GM23338 (cell line): ENCODE results near the gene POU2AF2. TPM values are rescaled to one million over a fixed set of nuclear protein-coding genes. Genes with fewer than 3 reads are reported as not detected.

Experiments used
- ATAC-seq: fragments of 200-7000 bp; cut with Tn5 transposase; 3 replicates; pipeline ENCODE4 v1.9.1; 2020
- DNase-seq: peaks from one replicate; pipeline ENCODE4 v3.0.0-alpha.2; 2015; ENCODE audit warnings: low spot score
- H2AFZ ChIP-seq: fragments of 200-600 bp; sonication (generic); 2 replicates; pipeline ENCODE4 v1.8.0; 2016; ENCODE audit warnings: antibody characterized with exemption, mild to moderate bottlenecking, moderate library complexity
- H3F3A ChIP-seq: fragments of 200-600 bp; sonication (generic); replicated peaks from 2 replicates; pipeline ENCODE4 v1.8.0; 2017; ENCODE audit warnings: antibody characterized with exemption, mixed run types, low read depth
- H3K27ac ChIP-seq: fragments of 200-600 bp; sonication (generic); 2 replicates; pipeline ENCODE4 v1.6.1; 2016; ENCODE audit warnings: low read depth
- H3K27me3 ChIP-seq: fragments of 200-600 bp; sonication (generic); 2 replicates; pipeline ENCODE4 v1.8.0; 2016; ENCODE audit warnings: mild to moderate bottlenecking, mixed run types, moderate library complexity; ENCODE audit not compliant: insufficient read depth
- H3K36me3 ChIP-seq: fragments of 200-600 bp; sonication (generic); 2 replicates; pipeline ENCODE4 v1.8.0; 2016; ENCODE audit warnings: mild to moderate bottlenecking; ENCODE audit not compliant: insufficient read depth
- H3K4me1 ChIP-seq: fragments of 200-600 bp; sonication (generic); 2 replicates; pipeline ENCODE4 v1.8.0; 2016; ENCODE audit warnings: mild to moderate bottlenecking, moderate library complexity; ENCODE audit not compliant: insufficient read depth
- H3K4me2 ChIP-seq: fragments of 200-600 bp; sonication (generic); 2 replicates; pipeline ENCODE4 v1.7.1; 2017; ENCODE audit warnings: mixed run types
- H3K4me3 ChIP-seq: fragments of 200-600 bp; sonication (generic); 2 replicates; pipeline ENCODE4 v1.6.1; 2016; ENCODE audit warnings: mixed run types
- H3K79me2 ChIP-seq: fragments of 200-600 bp; sonication (generic); replicated peaks from 2 replicates; pipeline ENCODE4 v1.8.0; 2017; ENCODE audit warnings: mild to moderate bottlenecking; ENCODE audit not compliant: insufficient read depth
- H3K9me2 ChIP-seq: fragments of 200-600 bp; sonication (generic); 2 replicates; pipeline ENCODE4 v1.8.0; 2017; ENCODE audit not compliant: insufficient read depth
- H4K20me1 ChIP-seq: fragments of 200-600 bp; sonication (generic); replicated peaks from 2 replicates; pipeline ENCODE4 v1.8.0; 2017; ENCODE audit warnings: mild to moderate bottlenecking; ENCODE audit not compliant: insufficient read depth
- H3K27ac Mint-ChIP-seq: 2 replicates; pipeline ENCODE4 v1.8.0; 2020; ENCODE audit warnings: inconsistent platforms, mild to moderate bottlenecking, moderate library complexity, mixed read lengths
- H3K27me3 Mint-ChIP-seq: 3 replicates; pipeline ENCODE4 v1.8.0; 2022; ENCODE audit warnings: low read depth, mild to moderate bottlenecking, moderate library complexity, mixed read lengths, inconsistent platforms; ENCODE audit not compliant: insufficient read depth, poor library complexity
- H3K36me3 Mint-ChIP-seq: 3 replicates; pipeline ENCODE4 v1.8.0; 2021; ENCODE audit warnings: low read depth, mild to moderate bottlenecking, inconsistent platforms, moderate library complexity, mixed read lengths
- H3K4me1 Mint-ChIP-seq: 3 replicates; pipeline ENCODE4 v1.8.0; 2020; ENCODE audit warnings: mild to moderate bottlenecking, inconsistent platforms, mixed read lengths
- H3K4me3 Mint-ChIP-seq: 3 replicates; pipeline ENCODE4 v1.8.0; 2021; ENCODE audit warnings: moderate library complexity, mild to moderate bottlenecking, inconsistent platforms, mixed read lengths
- H3K9me3 Mint-ChIP-seq: 3 replicates; pipeline ENCODE4 v1.8.0; 2020; ENCODE audit warnings: moderate library complexity, mild to moderate bottlenecking, inconsistent platforms, mixed read lengths
- EZH2 ChIP-seq: fragments of 200-600 bp; sonication (generic); IDR thresholded peaks from one replicate; pipeline ENCODE4 v1.8.0; 2017; ENCODE audit warnings: antibody characterized with exemption, mild to moderate bottlenecking, low read depth; ENCODE audit not compliant: unreplicated experiment
- EZH2phosphoT487 ChIP-seq: fragments of 200-600 bp; sonication (generic); IDR thresholded peaks from one replicate; pipeline ENCODE4 v1.8.1; 2018; ENCODE audit warnings: antibody characterized with exemption; ENCODE audit not compliant: unreplicated experiment
- JUNB ChIP-seq: IDR thresholded peaks from one replicate; pipeline ENCODE4 v1.6.1; 2016; ENCODE audit warnings: antibody characterized with exemption; ENCODE audit not compliant: unreplicated experiment
- NANOG ChIP-seq: IDR thresholded peaks from 2 replicates; pipeline ENCODE4 v1.6.1; 2016; ENCODE audit warnings: antibody characterized with exemption, borderline replicate concordance
- ZNF331 ChIP-seq: fragments of 250-450 bp; sonication (Bioruptor Pico); IDR thresholded peaks from 2 replicates; pipeline ENCODE4 v1.5.0; 2020; ENCODE audit warnings: low read depth, mild to moderate bottlenecking, moderate library complexity
- polyA plus RNA-seq: library from polyadenylated mRNA; unstranded; fragments of >200 nt; fragmentation: Nextera tagmentation; extraction: Ambion mirVana; gene quantifications from 2 replicates; pipeline ENCODE4 v1.2.1, GENCODE V29; 2016
- total RNA-seq: library from RNA; depleted of rRNA; stranded (reverse); fragments of >200 nt; shearing (Covaris generic); gene quantifications from 2 replicates; pipeline ENCODE4 v1.2.3, GENCODE V29; 2014
- TF ChIP-seq, protein P1 (sequence below): fragments of 250-450 bp; sonication (Bioruptor Pico); IDR thresholded peaks from 2 replicates; pipeline ENCODE4 v1.5.0; 2020; ENCODE audit warnings: mild to moderate bottlenecking, moderate library complexity
- TF ChIP-seq, protein P2 (sequence below): IDR thresholded peaks from 2 replicates; pipeline ENCODE4 v1.6.1; 2016; ENCODE audit warnings: antibody characterized with exemption

The POU2AF2 gene
- total and polyA plus RNA-seq, 2 experiments from 2014 or later = not detected

DNA sequence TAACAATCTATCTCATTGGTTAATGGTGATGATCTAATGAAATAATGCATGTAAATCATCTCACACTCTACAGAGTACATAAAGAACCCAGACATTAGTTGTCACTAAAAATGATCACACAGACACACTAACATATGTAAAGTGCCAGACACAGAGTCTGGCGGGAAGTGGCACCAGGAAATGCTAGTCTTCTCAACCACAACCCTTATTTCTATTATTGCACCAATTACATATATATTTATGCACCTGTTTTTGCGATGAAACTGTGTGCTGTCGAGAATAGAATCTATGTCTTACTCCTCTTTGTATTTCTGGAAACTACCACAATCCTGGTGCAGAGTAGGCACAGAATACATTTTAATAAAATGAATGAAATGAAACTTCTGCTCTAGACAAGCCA lies 26.9 kb downstream of the POU2AF2 start (continued):
- TF ChIP-seq, protein P1, sequence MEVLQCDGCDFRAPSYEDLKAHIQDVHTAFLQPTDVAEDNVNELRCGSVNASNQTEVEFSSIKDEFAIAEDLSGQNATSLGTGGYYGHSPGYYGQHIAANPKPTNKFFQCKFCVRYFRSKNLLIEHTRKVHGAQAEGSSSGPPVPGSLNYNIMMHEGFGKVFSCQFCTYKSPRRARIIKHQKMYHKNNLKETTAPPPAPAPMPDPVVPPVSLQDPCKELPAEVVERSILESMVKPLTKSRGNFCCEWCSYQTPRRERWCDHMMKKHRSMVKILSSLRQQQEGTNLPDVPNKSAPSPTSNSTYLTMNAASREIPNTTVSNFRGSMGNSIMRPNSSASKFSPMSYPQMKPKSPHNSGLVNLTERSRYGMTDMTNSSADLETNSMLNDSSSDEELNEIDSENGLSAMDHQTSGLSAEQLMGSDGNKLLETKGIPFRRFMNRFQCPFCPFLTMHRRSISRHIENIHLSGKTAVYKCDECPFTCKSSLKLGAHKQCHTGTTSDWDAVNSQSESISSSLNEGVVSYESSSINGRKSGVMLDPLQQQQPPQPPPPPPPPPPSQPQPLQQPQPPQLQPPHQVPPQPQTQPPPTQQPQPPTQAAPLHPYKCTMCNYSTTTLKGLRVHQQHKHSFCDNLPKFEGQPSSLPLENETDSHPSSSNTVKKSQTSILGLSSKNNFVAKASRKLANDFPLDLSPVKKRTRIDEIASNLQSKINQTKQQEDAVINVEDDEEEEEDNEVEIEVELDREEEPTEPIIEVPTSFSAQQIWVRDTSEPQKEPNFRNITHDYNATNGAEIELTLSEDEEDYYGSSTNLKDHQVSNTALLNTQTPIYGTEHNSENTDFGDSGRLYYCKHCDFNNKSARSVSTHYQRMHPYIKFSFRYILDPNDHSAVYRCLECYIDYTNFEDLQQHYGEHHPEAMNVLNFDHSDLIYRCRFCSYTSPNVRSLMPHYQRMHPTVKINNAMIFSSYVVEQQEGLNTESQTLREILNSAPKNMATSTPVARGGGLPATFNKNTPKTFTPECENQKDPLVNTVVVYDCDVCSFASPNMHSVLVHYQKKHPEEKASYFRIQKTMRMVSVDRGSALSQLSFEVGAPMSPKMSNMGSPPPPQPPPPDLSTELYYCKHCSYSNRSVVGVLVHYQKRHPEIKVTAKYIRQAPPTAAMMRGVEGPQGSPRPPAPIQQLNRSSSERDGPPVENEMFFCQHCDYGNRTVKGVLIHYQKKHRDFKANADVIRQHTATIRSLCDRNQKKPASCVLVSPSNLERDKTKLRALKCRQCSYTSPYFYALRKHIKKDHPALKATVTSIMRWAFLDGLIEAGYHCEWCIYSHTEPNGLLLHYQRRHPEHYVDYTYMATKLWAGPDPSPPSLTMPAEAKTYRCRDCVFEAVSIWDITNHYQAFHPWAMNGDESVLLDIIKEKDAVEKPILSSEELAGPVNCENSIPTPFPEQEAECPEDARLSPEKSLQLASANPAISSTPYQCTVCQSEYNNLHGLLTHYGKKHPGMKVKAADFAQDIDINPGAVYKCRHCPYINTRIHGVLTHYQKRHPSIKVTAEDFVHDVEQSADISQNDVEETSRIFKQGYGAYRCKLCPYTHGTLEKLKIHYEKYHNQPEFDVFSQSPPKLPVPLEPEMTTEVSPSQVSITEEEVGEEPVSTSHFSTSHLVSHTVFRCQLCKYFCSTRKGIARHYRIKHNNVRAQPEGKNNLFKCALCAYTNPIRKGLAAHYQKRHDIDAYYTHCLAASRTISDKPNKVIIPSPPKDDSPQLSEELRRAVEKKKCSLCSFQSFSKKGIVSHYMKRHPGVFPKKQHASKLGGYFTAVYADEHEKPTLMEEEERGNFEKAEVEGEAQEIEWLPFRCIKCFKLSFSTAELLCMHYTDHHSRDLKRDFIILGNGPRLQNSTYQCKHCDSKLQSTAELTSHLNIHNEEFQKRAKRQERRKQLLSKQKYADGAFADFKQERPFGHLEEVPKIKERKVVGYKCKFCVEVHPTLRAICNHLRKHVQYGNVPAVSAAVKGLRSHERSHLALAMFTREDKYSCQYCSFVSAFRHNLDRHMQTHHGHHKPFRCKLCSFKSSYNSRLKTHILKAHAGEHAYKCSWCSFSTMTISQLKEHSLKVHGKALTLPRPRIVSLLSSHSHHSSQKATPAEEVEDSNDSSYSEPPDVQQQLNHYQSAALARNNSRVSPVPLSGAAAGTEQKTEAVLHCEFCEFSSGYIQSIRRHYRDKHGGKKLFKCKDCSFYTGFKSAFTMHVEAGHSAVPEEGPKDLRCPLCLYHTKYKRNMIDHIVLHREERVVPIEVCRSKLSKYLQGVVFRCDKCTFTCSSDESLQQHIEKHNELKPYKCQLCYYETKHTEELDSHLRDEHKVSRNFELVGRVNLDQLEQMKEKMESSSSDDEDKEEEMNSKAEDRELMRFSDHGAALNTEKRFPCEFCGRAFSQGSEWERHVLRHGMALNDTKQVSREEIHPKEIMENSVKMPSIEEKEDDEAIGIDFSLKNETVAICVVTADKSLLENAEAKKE (CRISPR knock-in tag) = no peak
- TF ChIP-seq, protein P2, sequence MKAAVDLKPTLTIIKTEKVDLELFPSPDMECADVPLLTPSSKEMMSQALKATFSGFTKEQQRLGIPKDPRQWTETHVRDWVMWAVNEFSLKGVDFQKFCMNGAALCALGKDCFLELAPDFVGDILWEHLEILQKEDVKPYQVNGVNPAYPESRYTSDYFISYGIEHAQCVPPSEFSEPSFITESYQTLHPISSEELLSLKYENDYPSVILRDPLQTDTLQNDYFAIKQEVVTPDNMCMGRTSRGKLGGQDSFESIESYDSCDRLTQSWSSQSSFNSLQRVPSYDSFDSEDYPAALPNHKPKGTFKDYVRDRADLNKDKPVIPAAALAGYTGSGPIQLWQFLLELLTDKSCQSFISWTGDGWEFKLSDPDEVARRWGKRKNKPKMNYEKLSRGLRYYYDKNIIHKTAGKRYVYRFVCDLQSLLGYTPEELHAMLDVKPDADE = no peak
- no peak for TF ChIP-seq EZH2

DNA sequence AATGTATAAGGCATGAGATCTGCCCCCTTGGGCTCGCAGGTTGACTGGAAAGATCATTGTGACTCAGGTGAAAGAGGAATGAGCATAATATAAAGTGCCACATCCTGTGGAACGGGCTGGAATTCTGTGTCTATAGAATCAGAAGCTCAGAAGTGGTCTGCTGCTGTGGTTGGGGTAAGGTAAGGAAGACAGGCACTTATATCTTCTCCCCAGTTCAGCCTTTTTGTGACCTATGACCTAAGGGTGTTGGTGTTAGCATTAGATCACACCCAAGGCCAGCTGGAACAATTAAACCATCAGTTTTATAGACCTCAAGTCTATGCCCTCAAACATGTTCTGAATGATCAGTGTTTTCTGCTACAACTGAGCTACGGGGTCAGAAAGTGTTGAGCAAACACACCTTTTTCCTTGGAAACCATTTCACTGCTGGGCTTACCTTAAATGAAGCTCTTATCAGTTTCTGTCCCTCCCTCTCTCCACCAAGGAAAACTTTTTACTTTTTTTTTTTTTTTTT lies 37.1 kb downstream of the POU2AF2 start:
- ATAC-seq = no peak
- H3K4me1 ChIP-seq = no peaks in the 10 kb centered on the region
- H3F3A ChIP-seq = no peaks in the 10 kb centered on the region
- H3K4me2 ChIP-seq = no peak overlapping the region
- Mint-ChIP-seq H3K9me3 (no peaks in the 10 kb centered on the region), H3K4me1 (peaks cover 5% of the 10 kb centered on the region; the same call in 1 of the 3 replicates), H3K4me3 (no peak overlapping the region), H3K27ac (no peak overlapping the region), H3K27me3 (no peaks in the 10 kb centered on the region), H3K36me3 (no peaks in the 10 kb centered on the region)
- H4K20me1 ChIP-seq = no peaks in the 10 kb centered on the region
- H3K4me3 ChIP-seq = no peak overlapping the region
- H3K36me3 ChIP-seq = no peaks in the 10 kb centered on the region
- no peaks in the 10 kb centered on the region for H3K79me2 ChIP-seq
- H3K27ac ChIP-seq = no peak overlapping the region
- no peak overlapping the region for H2AFZ ChIP-seq
- DNase-seq = no peak
- no peaks in the 10 kb centered on the region for H3K9me2 ChIP-seq
- H3K27me3 ChIP-seq = no peaks in the 10 kb centered on the region
- TF ChIP-seq, protein P1 (CRISPR knock-in tag) = no peak
- no peak for TF ChIP-seq NANOG
- no peak for TF ChIP-seq EZH2phosphoT487
- no peak for TF ChIP-seq ZNF331 (CRISPR knock-in tag)
- TF ChIP-seq, protein P2 = no peak
- TF ChIP-seq JUNB = no peak
